ENCODE measurements around the gene ATP13A4.

ATP13A4 gene

DNA sequence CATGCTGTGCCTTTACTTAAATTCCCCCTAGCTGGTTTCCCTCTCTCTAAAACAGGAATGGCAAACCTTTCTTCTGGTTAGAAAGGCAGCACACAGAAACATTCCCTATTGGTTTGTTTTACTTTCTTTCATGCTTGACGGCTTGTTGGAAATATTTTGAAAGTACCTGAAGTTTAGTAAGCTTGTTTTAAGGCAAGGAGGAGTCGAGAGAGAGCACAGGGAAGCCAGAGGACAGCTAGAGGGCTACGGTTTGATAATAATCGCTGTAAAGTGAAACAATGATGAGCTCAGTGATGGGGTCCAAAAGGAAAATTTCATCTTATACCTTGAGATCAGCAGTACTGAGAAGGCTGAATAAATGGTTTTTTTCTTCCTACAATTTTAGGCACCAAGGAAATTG lies 64.1 kb downstream of the ATP13A4 start:
- no peak for DNase-seq

DNA sequence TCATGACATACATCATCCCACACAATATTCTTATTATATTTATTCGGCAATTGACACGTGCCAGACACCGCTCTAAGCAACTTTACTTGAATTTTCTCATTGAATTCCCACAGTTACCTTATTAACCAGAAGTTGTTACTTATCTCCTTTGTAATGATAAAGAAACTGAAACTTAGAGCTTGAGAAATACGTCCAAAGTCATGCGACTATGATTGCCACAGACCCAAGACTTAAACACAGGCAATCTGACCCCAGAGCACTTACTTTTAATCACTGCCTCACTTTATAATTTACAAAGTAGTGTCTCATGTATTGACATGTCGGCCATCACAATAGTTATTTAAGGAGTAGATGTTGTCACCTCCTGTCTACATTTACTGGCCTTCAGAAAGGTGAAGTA lies 64.7 kb downstream of the ATP13A4 start:
- no peak for DNase-seq

DNA sequence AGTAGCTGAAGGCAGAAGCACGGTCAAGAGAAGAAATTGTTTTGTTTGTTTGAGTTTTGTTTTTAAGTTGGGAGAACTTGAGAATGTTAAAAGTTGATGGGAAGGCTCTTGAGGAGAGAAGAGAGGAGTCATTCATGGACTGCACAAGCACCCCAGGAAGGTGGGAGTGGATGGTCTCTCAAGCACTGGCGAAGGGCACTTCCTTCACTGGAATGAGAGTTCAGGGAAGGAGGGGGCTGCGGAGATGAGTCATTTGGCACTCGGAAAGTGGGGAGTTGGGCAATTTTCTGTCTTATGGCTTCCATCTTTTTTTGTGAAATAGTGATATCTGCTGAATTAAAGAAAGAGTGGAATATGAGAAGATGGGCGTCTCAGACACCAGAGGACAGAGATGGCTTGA lies 66.0 kb downstream of the ATP13A4 start:
- DNase-seq, result no peak

DNA sequence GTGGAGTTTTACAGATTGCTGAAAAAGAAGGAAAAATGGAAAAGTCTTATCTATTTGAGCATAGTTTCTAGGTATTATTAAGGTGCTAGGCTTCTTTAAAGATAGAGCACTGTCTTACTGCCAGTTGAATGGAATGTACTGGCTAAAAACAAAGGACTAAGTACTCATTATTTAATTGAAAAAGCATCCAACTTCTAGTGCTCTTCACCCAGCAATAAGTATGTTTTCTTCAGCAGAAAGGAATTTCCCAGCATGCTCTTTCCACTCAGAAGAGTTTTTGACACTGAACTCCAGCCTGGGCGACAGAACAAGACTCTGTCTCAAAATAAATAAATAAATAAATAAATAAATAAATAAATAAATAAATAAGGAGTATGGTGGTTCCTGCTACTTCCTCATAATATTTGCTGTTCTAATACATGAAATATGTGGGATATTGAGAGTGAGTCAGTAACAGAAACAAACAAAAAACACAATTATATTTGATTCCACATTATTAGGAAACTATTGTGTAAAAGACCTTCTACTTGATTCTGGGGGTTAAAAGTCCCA lies 70.6 kb downstream of the ATP13A4 start:
- DNase-seq, result no peak

DNA sequence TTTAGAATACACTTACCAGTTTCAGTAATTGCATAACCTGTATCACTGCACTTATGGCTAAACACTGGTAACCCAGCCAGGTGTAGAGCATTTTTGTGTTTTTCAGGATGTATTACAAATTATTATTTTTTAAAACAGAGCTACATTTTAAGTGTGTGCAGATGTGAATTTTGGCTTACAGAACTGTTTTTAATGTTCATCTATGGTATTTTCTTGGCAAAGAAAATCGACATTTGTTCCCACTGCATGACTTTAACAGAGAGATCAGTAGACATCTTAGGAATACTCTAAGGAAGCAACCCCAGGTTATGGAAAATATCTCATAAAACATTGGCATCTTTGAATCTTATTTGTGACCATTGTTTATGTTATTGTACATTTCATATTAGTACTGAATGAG lies 73.3 kb downstream of the ATP13A4 start:
- no peak for DNase-seq

DNA sequence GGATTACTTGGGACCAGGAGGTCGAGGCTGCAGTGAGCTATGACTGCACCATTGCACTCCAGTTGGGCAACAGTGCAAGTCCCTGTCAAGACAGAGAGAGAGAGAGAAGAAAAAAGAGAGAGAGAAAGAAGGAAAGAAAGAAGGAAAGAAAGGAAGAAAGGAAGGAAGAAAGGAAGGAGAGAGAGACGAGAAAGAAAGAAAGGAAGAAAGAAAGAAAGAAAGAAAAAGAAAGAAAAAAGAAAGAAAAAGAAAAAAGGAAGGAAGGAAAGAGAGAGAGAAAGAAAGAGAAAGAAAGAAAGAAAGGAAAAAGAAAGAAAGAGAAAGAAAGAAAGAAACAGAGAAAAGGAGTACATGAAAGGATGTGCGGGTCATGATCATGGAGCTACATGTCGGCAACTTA lies 80.2 kb downstream of the ATP13A4 start:
- DNase-seq, result no peak

DNA sequence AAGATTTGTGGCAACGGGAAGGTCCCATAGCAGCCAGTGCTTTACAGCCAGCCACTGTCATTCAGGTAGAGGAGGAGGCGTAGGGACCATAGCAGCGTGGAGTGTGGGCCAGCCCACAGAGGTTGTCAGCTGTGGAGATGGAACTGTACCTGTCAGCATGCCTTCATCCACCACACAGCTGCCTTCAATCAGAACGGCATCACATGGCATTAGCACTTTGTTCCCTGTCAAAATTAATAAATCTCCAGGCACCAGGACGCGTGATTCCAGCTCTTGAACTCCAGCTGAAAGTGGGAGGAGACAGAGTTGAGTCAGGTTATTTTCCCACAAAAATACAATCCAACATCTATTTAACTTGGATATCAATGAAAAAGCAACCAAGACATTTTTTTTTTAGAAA lies 84.0 kb downstream of the ATP13A4 start:
- no peak for DNase-seq

DNA sequence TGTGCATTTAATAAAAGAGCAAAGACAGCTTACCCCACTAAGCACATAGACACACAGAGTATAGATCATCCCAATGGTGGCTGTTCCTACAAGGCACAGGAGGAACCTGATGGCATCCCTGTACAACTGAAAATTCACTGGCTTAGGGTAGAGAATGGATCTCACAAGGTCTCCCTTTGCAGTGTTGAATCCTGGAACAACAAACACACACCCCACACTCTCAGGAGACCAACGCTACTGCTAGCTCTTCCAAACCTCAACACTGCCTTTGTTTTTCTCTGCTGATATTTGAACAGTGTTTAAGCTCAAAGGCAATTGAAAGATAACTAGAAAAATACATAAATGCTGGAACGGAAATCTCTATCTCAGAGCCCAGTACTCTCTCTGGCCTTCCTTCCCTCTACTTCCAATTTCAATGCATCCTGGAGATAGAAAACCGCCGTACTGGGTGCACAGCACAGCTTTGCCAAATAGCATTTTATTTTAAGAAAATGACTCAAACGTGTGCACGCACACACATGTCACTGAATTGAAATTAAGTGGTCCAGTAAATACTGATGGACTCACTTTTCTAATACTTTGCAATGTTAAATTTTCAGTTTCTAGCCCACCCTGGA lies 88.6 kb downstream of the ATP13A4 start:
- DNase-seq, result no peak

DNA sequence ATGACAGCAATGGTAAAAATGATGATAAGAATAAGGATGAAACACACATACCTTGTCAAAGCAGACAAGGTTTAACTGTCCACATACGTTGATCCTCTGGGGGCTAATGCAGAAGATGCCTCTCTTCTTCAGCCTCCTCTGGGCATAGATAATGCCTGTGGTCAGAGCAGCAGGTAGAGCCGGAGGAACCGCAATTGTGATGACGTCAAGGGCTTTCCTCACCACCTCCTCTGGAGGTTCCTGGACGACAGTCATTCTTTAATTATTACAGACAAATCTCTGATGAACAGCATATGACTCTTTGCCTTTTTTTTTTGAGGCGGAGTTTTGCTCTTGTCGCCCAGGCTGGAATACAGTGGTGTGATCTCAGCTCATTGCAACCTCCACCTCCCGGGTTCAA lies 89.8 kb downstream of the ATP13A4 start:
- DNase-seq, result no peak

DNA sequence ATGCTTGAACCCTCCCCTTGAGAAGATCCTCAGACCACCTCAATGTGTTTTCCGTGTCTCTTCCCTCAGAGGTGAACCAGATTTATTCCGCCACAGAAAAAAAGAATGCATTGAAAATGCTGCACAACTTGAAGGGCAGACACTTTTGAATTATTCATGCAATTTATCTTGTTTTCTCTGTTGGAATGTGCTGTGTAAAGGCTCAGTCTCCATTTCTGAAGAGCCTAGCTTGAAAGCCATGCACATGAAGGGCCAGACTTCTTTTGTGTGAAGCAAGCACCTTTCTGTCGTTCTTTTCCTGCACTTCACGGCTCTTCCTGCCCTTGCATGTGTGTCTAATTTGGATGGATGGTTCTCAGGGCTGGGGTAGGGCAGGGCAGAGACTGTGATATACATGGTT lies 97.2 kb downstream of the ATP13A4 start:
- DNase-seq, result no peak

DNA sequence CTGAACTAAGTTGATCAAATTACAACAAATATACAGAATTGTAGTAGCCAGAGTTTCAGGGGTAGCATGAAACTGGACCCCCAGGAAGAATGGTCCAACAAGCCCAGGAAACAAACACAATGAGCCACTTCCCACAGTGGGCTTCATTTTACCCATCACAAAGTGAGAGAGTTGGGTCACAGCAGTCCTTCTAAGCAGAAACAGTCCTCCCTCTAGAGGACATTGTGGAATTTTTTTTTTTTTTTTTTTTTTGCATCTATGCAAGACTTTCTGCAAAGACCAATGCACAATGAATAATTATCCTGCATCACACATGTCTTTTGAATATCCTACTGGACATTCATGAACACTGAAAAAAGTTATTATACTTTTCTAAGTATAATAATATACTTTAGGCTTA lies 102.4 kb downstream of the ATP13A4 start:
- DNase-seq, result no peak

DNA sequence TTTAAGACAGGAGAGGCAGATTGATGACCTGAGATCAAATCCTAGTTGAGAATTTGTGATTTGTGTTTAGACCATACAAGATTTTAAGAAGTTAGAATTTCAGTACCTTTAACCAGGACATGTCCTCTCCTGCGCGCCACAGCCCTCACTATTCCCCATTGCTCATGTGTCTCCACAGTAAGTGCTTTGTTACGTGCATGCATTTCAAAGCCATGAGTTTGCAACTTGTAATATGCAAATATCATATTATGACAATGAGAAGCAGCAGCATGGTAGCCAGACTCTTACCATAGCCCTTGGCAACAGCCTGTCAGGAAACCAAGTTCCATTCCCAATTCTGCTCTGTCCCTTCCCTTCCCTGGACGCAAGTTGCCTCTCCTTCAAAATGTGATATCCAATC lies 102.8 kb downstream of the ATP13A4 start:
- DNase-seq, result no peak

DNA sequence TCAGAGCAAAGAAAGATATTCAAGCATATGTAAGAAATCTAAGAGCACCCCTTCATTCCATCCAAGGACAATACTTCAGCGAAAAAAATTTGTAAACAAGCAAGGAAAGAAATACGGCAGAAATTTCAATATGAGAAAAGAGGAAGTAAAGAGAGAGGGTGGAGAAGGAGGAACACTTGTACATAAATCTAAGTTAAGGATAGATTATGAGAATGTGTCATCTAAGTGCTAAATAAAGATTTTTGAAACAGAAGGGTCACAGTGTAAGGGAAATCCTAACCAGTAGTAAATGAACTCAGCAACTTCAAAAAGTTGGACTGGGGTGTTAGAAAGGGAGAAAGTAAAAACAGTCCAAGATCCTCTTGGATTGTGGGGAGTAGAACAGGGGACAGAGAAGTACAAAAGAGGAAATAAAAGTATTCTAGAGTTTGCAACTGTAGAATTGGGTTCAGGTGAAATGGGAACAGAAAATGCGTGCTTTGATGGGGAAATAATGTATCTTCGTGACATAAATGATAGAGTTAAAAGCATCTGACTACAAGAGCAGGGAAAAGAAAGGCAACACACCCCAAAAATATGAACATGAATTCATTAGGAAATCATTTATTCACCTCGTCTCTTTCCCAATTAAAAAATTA lies 107.6 kb downstream of the ATP13A4 start:
- no peak for DNase-seq

DNA sequence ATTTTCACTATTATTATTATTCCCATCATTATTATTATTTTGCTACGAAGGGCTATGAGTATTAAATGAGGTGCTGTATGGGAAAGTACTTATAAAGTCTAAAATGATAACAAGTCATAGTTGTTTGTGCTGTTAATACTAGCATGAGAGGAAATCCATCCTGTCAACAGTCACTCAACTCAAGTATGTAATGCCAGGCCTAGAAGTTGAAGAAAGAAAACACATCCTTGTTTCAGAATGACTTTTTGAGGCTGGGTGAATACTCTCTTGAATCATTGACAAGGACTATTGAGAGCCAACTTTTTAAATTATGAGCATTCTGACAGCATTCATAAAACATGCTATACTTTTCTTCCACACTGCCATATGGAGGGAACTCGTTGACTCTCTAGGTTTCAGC lies 115.3 kb downstream of the ATP13A4 start:
- no peak for DNase-seq

DNA sequence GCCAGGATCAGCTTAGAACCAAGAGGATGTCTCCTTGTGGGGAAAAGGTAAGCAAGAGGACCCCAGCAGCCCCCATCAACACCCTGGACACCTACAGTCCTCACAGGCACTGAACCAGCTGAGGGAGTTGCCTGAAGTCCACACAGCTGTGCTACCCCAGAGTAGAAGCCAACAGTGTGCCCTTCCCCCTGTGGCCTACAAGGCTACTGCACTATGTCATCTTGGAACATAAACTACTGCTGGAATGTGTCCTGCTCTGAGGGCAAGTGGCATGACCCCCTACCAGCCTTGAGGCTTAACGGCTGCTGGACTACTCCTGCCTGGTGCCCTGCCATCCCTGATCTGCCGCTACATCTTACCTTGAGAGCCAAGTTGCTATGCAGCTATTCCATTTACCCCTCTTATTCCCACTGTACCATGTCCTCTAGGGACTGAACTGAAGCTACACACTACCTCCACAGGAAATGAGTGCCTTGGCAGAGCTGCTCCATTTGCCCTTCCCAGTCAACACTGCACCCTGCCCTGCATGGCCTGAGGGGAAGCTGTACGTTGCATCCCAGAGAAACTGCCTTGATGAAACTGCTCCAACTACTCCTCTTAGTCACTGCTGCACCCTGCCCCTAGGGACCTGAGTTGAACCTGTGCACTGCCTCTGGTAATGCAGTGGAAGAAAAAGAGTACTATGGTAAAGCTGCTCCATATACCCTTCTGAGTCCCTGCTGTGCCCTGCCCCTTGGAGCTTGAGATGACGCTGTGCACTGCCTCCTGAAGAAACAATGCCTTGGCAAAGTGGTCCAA lies 135.9 kb downstream of the ATP13A4 start:
- DNase-seq, result no peak

DNA sequence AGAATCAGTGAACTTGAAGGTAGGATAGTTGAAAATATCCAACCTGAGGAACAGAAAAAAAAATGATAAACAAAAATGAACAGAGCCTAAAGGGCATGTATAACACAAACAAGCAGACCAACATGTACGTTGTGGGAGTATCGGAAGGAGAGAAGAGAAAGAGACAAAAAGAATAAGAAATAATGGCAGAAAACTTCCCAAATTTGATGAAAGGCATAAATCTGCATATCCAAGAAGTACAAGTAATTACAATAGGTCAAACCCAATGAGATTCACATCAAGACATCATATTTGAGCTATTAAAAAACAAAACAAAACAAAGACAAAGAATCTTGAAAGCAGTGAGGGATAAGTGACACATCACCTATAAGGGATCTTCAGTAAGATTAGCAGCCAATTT lies 138.1 kb downstream of the ATP13A4 start:
- DNase-seq, result no peak

DNA sequence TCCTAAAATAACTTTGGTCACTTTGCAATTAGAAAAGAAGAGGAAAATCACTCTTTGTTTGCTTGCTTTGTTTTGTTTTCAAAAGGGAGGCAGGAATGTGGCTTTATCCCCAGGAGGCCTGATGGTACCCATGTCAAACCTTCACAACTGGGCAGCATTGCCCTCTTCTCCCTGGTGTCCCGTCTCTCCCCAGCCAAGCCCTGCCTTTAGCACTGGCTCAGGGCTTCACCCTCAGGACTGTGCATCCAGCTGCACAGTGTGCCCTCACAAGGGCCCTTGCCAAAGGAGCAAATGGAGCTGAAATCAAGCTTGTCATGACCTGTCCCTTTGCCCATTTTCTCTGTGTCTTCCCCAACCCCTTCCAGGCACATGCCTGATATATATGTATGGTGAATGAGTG lies 147.0 kb downstream of the ATP13A4 start:
- DNase-seq, result no peak

DNA sequence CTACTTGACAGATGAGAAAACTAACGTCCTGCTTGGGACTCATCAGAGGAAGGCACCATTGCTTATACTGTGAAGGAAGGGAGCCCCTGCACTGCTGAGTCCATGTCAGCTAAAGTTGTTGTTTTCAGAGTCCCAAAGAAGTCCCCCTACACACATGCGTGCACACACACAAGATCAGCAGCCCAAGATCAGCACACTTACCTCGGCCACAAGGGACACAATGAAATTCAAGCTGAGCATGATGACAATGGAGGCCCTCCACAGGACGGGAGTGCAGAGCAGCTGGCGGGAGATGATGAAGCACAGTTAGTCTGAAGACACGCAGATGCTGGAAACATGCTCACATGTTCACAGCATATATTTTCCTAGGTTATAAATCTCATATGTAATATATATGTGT lies 147.6 kb downstream of the ATP13A4 start:
- DNase-seq, result no peak

DNA sequence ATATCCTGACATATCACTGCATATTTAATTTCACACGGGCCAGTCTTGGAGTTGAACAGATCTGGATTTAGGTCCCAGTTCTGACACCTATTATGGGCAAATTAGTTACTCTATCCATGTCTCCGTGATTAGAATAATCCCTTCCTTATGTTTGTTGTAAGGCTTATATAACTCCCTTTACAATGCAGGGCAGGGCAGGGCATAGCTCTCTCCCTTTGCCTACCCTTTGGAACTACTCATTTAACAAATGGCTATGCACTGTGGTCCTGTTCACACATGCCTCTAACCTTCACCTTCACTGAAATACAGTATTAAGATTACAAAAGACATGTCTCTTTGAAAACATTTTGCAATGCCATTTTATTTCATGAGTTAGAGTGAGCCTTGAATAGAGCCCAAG lies 151.4 kb downstream of the ATP13A4 start:
- no peak for DNase-seq

DNA sequence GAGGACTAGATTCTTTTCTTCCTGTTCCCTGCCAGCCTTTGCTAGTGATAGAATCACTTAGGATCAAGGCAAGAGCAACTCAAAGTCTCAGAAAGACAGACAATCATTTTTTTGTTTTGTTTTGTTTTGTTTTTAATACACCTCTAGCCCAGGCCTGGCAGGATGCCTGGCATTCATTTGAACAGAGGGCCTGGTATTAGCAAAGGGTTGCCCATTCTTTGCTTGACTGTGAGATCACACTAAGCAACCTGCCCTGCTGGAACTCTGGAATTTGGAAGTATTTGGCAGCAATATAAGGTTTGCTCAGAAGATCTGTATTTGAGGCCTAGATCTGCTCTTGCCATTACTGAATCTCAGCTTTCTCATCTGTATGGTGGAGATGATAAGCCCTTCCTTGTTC lies 154.4 kb downstream of the ATP13A4 start:
- DNase-seq, result no peak

DNA sequence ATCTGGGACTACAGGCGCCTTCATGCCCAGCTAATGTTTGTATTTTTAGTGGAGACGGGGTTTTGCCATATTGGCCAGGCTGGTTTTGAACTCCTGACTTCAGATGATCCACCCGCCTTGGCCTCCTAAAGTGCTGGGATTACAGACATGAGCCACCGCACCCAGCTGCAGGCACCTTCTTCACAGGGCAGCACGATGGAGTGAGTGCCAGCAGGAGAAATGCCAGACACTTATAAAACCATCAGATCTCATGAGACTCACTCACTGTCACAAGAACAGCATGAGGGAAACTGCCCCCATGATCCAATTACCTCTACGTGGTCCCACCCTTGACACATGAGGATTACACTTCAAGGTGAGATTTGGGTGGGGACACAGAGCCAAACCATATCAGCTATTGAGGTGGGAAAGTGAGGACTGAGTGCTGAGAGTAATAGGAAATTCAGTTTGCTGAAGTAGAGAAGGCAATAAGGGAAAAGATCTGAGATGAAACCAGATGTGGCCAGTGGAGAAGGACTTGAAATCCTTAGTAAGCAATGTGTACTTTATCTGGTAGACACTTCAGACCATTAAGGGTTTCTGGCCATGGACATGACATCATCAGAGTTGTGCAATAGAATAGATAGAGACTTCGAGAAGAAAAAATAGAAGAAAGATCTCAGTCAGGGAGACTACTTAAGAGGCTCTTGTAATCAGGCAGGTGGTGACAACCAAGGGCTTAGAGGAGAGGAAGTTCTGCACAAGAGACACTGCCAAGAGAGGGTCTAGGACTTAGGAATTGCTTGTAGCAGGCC lies 158.0 kb downstream of the ATP13A4 start:
- no peak for DNase-seq

DNA sequence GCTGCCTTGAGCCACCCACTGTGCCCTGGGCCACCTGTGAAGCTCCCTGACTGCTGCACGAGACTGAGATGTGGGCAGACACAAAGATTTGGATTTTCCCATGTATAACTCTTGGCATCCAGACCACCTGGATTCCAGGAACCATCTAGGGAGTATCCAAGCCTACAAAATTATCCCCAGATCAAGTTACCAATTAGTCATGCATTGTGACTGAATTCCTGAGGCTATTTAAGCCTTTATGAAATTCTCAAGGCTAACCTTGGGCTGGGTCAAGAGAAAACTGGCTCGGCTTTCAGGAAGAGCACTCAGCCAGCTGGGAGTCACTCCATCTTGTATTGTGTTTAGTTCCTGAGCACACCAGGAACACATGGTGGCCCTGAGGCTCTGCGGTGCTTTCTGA lies 162.8 kb downstream of the ATP13A4 start:
- DNase-seq, result no peak

DNA sequence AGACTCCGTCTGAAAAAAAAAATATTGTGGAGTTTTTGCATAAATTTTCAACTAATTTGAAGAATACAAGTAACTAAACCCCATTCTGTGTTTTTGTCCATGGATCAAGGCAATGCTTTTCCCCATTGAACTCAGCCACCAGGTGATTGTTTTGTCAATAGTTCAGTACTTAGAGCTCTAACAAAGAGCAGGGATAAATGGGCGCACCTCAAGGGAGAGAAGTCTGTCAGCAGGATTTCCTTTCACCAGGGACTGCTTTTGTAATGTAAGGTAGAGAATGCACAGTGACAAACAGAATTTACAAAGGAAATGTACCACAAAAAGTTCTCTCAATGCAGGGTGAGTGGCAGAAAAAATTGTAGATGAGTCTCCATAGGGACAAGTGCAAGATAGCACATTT lies 165.4 kb downstream of the ATP13A4 start:
- no peak for DNase-seq
